IPS DF 6.9 (cell line): ENCODE results near the gene SERINC2.
"Not testable (repeated sequence)": the region's sequence is repeated elsewhere in the genome, so short reads cannot be mapped to it uniquely, and the experiment has no call there.

Experiments
- DNase-seq: peaks from one replicate; pipeline ENCODE4 v3.0.0-alpha.2; 2013; ENCODE audit warnings: low read depth, low spot score
- H3K27ac ChIP-seq: one replicate; pipeline ENCODE4 v1.5.1; 2013; ENCODE audit warnings: low read length, control low read depth
- H3K27me3 ChIP-seq: 2 replicates; pipeline ENCODE4 v1.6.1; 2013; ENCODE audit warnings: mild to moderate bottlenecking, low read length; ENCODE audit not compliant: control insufficient read depth, insufficient read depth
- H3K36me3 ChIP-seq: 2 replicates; pipeline ENCODE4 v1.6.1; 2013; ENCODE audit warnings: low read length; ENCODE audit not compliant: control insufficient read depth, insufficient read depth
- H3K4me1 ChIP-seq: 2 replicates; pipeline ENCODE4 v1.6.1; 2013; ENCODE audit warnings: low read length; ENCODE audit not compliant: control insufficient read depth, insufficient read depth
- H3K4me3 ChIP-seq: 2 replicates; pipeline ENCODE4 v1.5.1; 2013; ENCODE audit warnings: mild to moderate bottlenecking, low read length
- H3K9me3 ChIP-seq: 2 replicates; pipeline ENCODE4 v1.6.1; 2013; ENCODE audit warnings: low read length, inconsistent platforms; ENCODE audit not compliant: control insufficient read depth, insufficient read depth
- WGBS: extraction: QIAGEN DNeasy Blood & Tissue Kit; methylation state at CpG from one replicate; pipeline ENCODE4 v1.1.7; 2013; ENCODE audit warnings: mixed read lengths, missing lambda C conversion rate; ENCODE audit not compliant: insufficient read length, insufficient coverage; 5-methylcytosine and 5-hydroxymethylcytosine counted together

SERINC2 gene

GRCh38 chr1:31425301-31426081, 12.5 kb downstream of the SERINC2 start:
- no CpG with 5 or more reads among the region's 28 CpGs for WGBS
- Histone ChIP-seq H3K4me3 (no peak overlapping the region), H3K36me3 (peaks cover 12% of the 10 kb centered on the region), H3K4me1 (peaks cover 1% of the 10 kb centered on the region; the same call in 1 of the 2 replicates), H3K9me3 (no peaks in the 10 kb centered on the region), H3K27ac (no peak overlapping the region), H3K27me3 (no peaks in the 10 kb centered on the region)
- DNase-seq: no peak

- Histone ChIP-seq H3K4me3 (no peak overlapping the region), H3K36me3 (peaks cover 12% of the 10 kb centered on the region), H3K27me3 (no peaks in the 10 kb centered on the region), H3K4me1 (peaks cover 1% of the 10 kb centered on the region; the same call in 1 of the 2 replicates), H3K9me3 (no peaks in the 10 kb centered on the region), H3K27ac (no peak overlapping the region)
- WGBS: no CpG with 5 or more reads among the region's 14 CpGs
- DNase-seq: no peak
Observed at GRCh38 chr1:31426249-31426922, 13.4 kb downstream of the SERINC2 start.

- Histone ChIP-seq H3K27me3 (no peaks in the 10 kb centered on the region), H3K9me3 (no peaks in the 10 kb centered on the region), H3K36me3 (peaks cover 12% of the 10 kb centered on the region), H3K27ac (no peak overlapping the region), H3K4me3 (no peak overlapping the region), H3K4me1 (no peaks in the 10 kb centered on the region)
- no peak for DNase-seq
- no CpG with 5 or more reads among the region's 4 CpGs for WGBS
Observed at GRCh38 chr1:31427322-31427721, 14.3 kb downstream of the SERINC2 start.

- H3K9me3 ChIP-seq: no peaks in the 10 kb centered on the region
- no peak overlapping the region for H3K4me3 ChIP-seq
- no CpG with 5 or more reads among the region's 12 CpGs for WGBS
- H3K27ac ChIP-seq: no peak overlapping the region
- H3K36me3 ChIP-seq: peaks cover 12% of the 10 kb centered on the region
- no peaks in the 10 kb centered on the region for H3K4me1 ChIP-seq
- DNase-seq: no peak
- H3K27me3 ChIP-seq: no peaks in the 10 kb centered on the region
Observed at GRCh38 chr1:31428436-31429221, 15.6 kb downstream of the SERINC2 start.

- DNase-seq: no peak
- H3K27me3 ChIP-seq: no peaks in the 10 kb centered on the region
- no peaks in the 10 kb centered on the region for H3K4me1 ChIP-seq
- peaks cover 12% of the 10 kb centered on the region for H3K36me3 ChIP-seq
- H3K27ac ChIP-seq: no peak overlapping the region
- H3K9me3 ChIP-seq: no peaks in the 10 kb centered on the region
- WGBS: no CpG with 5 or more reads among the region's 6 CpGs
- no peak overlapping the region for H3K4me3 ChIP-seq
Observed at GRCh38 chr1:31429583-31429982, 16.6 kb downstream of the SERINC2 start.

- H3K4me3 ChIP-seq, H3K4me1 ChIP-seq, H3K9me3 ChIP-seq, DNase-seq, H3K27me3 ChIP-seq, H3K27ac ChIP-seq: not testable (repeated sequence)
- H3K36me3 ChIP-seq: peaks cover 11% of the 10 kb centered on the region
- WGBS: no CpG with 5 or more reads among the region's 3 CpGs
Observed at GRCh38 chr1:31431351-31432257, 18.6 kb downstream of the SERINC2 start.

GRCh38 chr1:31432592-31433395, 19.8 kb downstream of the SERINC2 start:
- no peaks in the 10 kb centered on the region for H3K27me3 ChIP-seq
- H3K9me3 ChIP-seq: no peaks in the 10 kb centered on the region
- DNase-seq: no peak
- H3K4me1 ChIP-seq: no peaks in the 10 kb centered on the region
- WGBS: no CpG with 5 or more reads among the region's 20 CpGs
- peaks cover 8% of the 10 kb centered on the region; the same call in 1 of the 2 replicates for H3K36me3 ChIP-seq
- H3K4me3 ChIP-seq: no peak overlapping the region
- H3K27ac ChIP-seq: no peak overlapping the region

GRCh38 chr1:31433396-31433930, 20.4 kb downstream of the SERINC2 start:
- no peaks in the 10 kb centered on the region for H3K4me1 ChIP-seq
- no peak overlapping the region for H3K27ac ChIP-seq
- H3K27me3 ChIP-seq: no peaks in the 10 kb centered on the region
- DNase-seq: no peak
- peaks cover 8% of the 10 kb centered on the region; the same call in 1 of the 2 replicates for H3K36me3 ChIP-seq
- no peak overlapping the region for H3K4me3 ChIP-seq
- H3K9me3 ChIP-seq: no peaks in the 10 kb centered on the region
- no CpG with 5 or more reads among the region's 6 CpGs for WGBS
